GM21737 (cell line): ENCODE results near the gene NDUFS7.

Experiments
- ATAC-seq: cut with Tn5 transposase; IDR thresholded peaks from one replicate; pipeline ENCODE4 v1.9.1; 2021; ENCODE audit warnings: mild to moderate bottlenecking, moderate library complexity; ENCODE audit not compliant: unreplicated experiment

Gene NDUFS7

GRCh38 chr19:1364070-1364704 lies 19.5 kb upstream of the NDUFS7 start:
- no peak for ATAC-seq

- ATAC-seq, result no peak
Observed at GRCh38 chr19:1365319-1366269, 18.1 kb upstream of the NDUFS7 start.

- ATAC-seq, result no peak
Observed at GRCh38 chr19:1366296-1366695, 17.4 kb upstream of the NDUFS7 start.

- ATAC-seq, result no peak
Observed at GRCh38 chr19:1366899-1367870, 16.5 kb upstream of the NDUFS7 start.

GRCh38 chr19:1369214-1369805 lies 14.4 kb upstream of the NDUFS7 start:
- ATAC-seq, result no peak

GRCh38 chr19:1370579-1371361 lies 12.9 kb upstream of the NDUFS7 start:
- ATAC-seq, result no peak

- no peak for ATAC-seq
Observed at GRCh38 chr19:1373042-1373533, 10.6 kb upstream of the NDUFS7 start.

GRCh38 chr19:1373534-1374249 lies 10.0 kb upstream of the NDUFS7 start:
- ATAC-seq, result no peak

- no peak for ATAC-seq
Observed at GRCh38 chr19:1374250-1374577, 9.5 kb upstream of the NDUFS7 start.

- ATAC-seq, result no peak
Observed at GRCh38 chr19:1376415-1376805, 7.3 kb upstream of the NDUFS7 start.

GRCh38 chr19:1377176-1377964 lies 6.3 kb upstream of the NDUFS7 start:
- ATAC-seq, result no peak

- ATAC-seq, result no peak
Observed at GRCh38 chr19:1377965-1378785, 5.5 kb upstream of the NDUFS7 start.

- no peak for ATAC-seq
Observed at GRCh38 chr19:1379126-1379905, 4.4 kb upstream of the NDUFS7 start.

- no peak for ATAC-seq
Observed at GRCh38 chr19:1379961-1380489, 3.7 kb upstream of the NDUFS7 start.

GRCh38 chr19:1382250-1382649 lies 1.5 kb upstream of the NDUFS7 start:
- no peak for ATAC-seq

GRCh38 chr19:1383017-1383311 lies 743 bp upstream of the NDUFS7 start:
- ATAC-seq, result no peak

- no peak for ATAC-seq
Observed at GRCh38 chr19:1384085-1384462, 367 bp downstream of the NDUFS7 start.
